ENCODE measurements around the gene FABP6.

FABP6 gene

GRCh38 chr5:160229190-160229742, at the start of gene FABP6:
FABP6 (plus strand) TSS chr5:160229506; CDS start chr5:160229558, 52 bp downstream.
- no peak for DNase-seq (ENCODE audit: low read depth)
- H3K4me3 ChIP-seq (ENCODE audit: control insufficient read depth, low read depth, low read length) = no peak within 1 kb of the TSS
- no peak for TF ChIP-seq CTCF (conservative IDR thresholded peaks at IDR 0.05; ENCODE audit: control insufficient read depth, insufficient read depth, low read depth, low read length)

- DNase-seq (ENCODE audit: low read depth) = no peak
- TF ChIP-seq CTCF (conservative IDR thresholded peaks at IDR 0.05; ENCODE audit: control insufficient read depth, insufficient read depth, low read depth, low read length) = no peak
- H3K4me3 ChIP-seq (ENCODE audit: control insufficient read depth, low read depth, low read length) = no peak overlapping the region
Observed at GRCh38 chr5:160180931-160181330, 48.4 kb upstream of the FABP6 start.

- no peak for DNase-seq (ENCODE audit: low read depth)
- no peak overlapping the region for H3K4me3 ChIP-seq (ENCODE audit: control insufficient read depth, low read depth, low read length)
- no peak for TF ChIP-seq CTCF (conservative IDR thresholded peaks at IDR 0.05; ENCODE audit: control insufficient read depth, insufficient read depth, low read depth, low read length)
Observed at GRCh38 chr5:160181965-160182622, 47.2 kb upstream of the FABP6 start.

GRCh38 chr5:160183075-160183474, 46.2 kb upstream of the FABP6 start:
- TF ChIP-seq CTCF (conservative IDR thresholded peaks at IDR 0.05; ENCODE audit: control insufficient read depth, insufficient read depth, low read depth, low read length) = no peak
- H3K4me3 ChIP-seq (ENCODE audit: control insufficient read depth, low read depth, low read length) = no peak overlapping the region
- no peak for DNase-seq (ENCODE audit: low read depth)

- DNase-seq (ENCODE audit: low read depth) = no peak
- H3K4me3 ChIP-seq (ENCODE audit: control insufficient read depth, low read depth, low read length) = no peak overlapping the region
- no peak for TF ChIP-seq CTCF (conservative IDR thresholded peaks at IDR 0.05; ENCODE audit: control insufficient read depth, insufficient read depth, low read depth, low read length)
Observed at GRCh38 chr5:160185626-160186360, 43.5 kb upstream of the FABP6 start.

GRCh38 chr5:160186480-160186879, 42.8 kb upstream of the FABP6 start:
- DNase-seq (ENCODE audit: low read depth) = no peak
- no peak for TF ChIP-seq CTCF (conservative IDR thresholded peaks at IDR 0.05; ENCODE audit: control insufficient read depth, insufficient read depth, low read depth, low read length)
- H3K4me3 ChIP-seq (ENCODE audit: control insufficient read depth, low read depth, low read length) = no peak overlapping the region

Measured in fibroblast of mammary gland (primary cell).